Measurements from ENCODE around the gene TOMT. TPM values are rescaled to one million over a fixed set of nuclear protein-coding genes. Genes with fewer than 3 reads are reported as not detected.

The TOMT gene
- total and polyA plus RNA-seq, 2 of the 13 experiments (the other 11 are each of a cell fraction or from before 2014, with no cell fraction given), result not detected

DNA sequence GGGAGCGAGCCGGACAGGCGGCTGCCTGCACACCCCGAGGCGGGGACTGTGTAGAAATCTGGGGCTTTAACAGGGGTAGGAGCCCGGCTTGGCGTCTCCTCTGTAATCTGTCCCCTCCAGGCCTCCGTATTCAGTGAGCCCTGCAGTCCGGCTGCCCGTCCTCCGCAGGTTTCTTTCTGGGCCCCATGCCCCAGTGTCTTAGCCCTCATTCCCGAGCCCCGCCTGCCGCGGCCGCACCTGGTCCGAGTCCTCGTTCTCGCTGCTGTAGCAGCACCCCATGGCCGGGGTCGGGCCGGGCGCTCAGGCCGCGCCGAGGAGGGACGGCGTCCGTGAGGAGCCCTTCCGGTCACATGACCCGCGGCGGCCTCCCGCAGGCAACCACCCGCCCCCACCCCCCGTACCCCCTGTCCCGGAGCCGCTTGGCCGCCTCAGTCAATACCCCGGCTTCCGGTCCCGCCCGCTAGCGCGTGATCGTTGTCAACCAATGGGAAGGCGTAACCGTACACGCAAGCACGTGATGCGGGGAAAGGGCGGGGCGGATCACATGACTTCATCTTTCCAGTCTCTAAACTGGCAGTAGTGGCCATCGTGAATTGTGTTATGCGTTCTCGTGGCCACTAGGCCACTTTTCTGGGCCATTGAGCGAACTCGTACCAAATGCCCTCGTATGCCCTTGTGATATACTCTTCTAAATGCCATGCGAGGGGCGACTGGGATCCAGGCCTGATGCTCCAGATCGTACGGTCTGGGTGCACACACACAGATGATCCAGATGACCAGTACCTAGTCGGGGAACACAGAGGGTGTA lies 2.6 kb upstream of the TOMT start, which contains the start of gene LAMTOR1 (continued):
- TF ChIP-seq, protein P1, sequence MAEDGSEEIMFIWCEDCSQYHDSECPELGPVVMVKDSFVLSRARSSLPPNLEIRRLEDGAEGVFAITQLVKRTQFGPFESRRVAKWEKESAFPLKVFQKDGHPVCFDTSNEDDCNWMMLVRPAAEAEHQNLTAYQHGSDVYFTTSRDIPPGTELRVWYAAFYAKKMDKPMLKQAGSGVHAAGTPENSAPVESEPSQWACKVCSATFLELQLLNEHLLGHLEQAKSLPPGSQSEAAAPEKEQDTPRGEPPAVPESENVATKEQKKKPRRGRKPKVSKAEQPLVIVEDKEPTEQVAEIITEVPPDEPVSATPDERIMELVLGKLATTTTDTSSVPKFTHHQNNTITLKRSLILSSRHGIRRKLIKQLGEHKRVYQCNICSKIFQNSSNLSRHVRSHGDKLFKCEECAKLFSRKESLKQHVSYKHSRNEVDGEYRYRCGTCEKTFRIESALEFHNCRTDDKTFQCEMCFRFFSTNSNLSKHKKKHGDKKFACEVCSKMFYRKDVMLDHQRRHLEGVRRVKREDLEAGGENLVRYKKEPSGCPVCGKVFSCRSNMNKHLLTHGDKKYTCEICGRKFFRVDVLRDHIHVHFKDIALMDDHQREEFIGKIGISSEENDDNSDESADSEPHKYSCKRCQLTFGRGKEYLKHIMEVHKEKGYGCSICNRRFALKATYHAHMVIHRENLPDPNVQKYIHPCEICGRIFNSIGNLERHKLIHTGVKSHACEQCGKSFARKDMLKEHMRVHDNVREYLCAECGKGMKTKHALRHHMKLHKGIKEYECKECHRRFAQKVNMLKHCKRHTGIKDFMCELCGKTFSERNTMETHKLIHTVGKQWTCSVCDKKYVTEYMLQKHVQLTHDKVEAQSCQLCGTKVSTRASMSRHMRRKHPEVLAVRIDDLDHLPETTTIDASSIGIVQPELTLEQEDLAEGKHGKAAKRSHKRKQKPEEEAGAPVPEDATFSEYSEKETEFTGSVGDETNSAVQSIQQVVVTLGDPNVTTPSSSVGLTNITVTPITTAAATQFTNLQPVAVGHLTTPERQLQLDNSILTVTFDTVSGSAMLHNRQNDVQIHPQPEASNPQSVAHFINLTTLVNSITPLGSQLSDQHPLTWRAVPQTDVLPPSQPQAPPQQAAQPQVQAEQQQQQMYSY (CRISPR knock-in tag; IDR thresholded peaks at IDR 0.05), result peak; percentile 15; the same call in 1 of the 2 replicates
- TF ChIP-seq ZNF777 (CRISPR knock-in tag; IDR thresholded peaks at IDR 0.05) (peak; percentile 19; the same call in 1 of the 2 replicates), TEAD2 (CRISPR knock-in tag; IDR thresholded peaks at IDR 0.05) (peak; percentile 19; the same call in 1 of the 2 replicates), MEF2D (CRISPR knock-in tag; IDR thresholded peaks at IDR 0.05) (peak; percentile 68)
- TF ChIP-seq, protein P2, sequence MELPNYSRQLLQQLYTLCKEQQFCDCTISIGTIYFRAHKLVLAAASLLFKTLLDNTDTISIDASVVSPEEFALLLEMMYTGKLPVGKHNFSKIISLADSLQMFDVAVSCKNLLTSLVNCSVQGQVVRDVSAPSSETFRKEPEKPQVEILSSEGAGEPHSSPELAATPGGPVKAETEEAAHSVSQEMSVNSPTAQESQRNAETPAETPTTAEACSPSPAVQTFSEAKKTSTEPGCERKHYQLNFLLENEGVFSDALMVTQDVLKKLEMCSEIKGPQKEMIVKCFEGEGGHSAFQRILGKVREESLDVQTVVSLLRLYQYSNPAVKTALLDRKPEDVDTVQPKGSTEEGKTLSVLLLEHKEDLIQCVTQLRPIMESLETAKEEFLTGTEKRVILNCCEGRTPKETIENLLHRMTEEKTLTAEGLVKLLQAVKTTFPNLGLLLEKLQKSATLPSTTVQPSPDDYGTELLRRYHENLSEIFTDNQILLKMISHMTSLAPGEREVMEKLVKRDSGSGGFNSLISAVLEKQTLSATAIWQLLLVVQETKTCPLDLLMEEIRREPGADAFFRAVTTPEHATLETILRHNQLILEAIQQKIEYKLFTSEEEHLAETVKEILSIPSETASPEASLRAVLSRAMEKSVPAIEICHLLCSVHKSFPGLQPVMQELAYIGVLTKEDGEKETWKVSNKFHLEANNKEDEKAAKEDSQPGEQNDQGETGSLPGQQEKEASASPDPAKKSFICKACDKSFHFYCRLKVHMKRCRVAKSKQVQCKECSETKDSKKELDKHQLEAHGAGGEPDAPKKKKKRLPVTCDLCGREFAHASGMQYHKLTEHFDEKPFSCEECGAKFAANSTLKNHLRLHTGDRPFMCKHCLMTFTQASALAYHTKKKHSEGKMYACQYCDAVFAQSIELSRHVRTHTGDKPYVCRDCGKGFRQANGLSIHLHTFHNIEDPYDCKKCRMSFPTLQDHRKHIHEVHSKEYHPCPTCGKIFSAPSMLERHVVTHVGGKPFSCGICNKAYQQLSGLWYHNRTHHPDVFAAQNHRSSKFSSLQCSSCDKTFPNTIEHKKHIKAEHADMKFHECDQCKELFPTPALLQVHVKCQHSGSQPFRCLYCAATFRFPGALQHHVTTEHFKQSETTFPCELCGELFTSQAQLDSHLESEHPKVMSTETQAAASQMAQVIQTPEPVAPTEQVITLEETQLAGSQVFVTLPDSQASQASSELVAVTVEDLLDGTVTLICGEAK (IDR thresholded peaks at IDR 0.05), result no peak
- TF ChIP-seq, protein P2 (CRISPR knock-in tag; IDR thresholded peaks at IDR 0.05), result peak; percentile 47; the same call in 1 of the 2 replicates
- TF ChIP-seq, protein P3, sequence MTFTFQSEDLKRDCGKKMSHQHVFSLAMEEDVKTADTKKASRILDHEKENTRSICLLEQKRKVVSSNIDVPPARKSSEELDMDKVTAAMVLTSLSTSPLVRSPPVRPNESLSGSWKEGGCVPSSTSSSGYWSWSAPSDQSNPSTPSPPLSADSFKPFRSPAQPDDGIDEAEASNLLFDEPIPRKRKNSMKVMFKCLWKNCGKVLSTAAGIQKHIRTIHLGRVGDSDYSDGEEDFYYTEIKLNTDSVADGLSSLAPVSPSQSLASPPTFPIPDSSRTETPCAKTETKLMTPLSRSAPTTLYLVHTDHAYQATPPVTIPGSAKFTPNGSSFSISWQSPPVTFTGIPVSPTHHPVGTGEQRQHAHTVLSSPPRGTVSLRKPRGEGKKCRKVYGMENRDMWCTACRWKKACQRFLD (CRISPR knock-in tag; IDR thresholded peaks at IDR 0.05; ENCODE audit: borderline replicate concordance), result peak; percentile 66; the same call in 1 of the 2 replicates

All from HepG2 (cell line).